Activated CD4-positive, alpha-beta T cell treated with anti-CD3 and anti-CD28 coated beads for 48 hours (primary cell): ENCODE measurements around the gene DLG1.

Source experiments
- DNase-seq: peaks from one replicate; pipeline ENCODE4 v3.0.0-alpha.2; 2020

Gene DLG1

GRCh38 chr3:197298341-197298944 lies at the start of gene DLG1:
TSS of gene DLG1 (minus strand) at chr3:197298612. CDS start at chr3:197297204, 1,408 bp downstream.
- peak; percentile 88 for DNase-seq

DNA sequence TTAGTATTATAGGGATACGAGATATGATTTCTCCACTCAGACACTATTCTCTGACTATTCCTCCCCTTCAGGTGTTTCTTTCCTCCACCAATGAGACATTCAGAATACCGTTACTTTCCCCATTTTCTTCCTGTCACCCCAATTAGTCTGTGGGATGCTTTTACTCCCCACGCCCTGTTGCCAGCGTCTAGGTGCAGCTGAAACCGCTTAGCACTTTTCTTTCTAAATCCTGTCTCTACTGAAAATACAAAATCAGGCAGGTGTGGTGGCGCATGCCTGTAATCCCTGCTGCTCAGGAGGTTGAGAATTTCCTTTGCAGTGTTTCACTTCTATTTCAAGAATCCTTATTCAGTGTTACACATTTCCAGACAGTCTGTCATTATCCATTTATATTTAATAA lies 49.6 kb upstream of the DLG1 start:
- DNase-seq, result no peak

DNA sequence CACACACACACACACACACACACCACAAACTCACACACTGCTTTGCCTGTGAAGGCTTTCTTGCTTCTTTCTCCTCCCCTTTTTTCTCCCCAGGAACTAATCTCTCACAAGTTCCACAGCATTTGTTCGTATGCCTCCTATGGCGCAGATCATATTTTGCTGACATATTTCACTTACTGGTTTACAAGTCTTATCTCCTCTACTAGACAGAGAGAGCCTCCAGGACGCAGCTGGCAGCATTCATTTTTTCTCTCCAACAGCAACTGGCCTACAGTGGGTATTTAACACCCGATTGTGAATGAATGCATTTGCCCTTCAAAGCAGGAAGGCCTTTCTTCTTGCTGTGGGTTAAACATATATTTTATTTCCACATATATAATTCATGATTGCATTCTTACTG lies 47.0 kb upstream of the DLG1 start:
- no peak for DNase-seq

DNA sequence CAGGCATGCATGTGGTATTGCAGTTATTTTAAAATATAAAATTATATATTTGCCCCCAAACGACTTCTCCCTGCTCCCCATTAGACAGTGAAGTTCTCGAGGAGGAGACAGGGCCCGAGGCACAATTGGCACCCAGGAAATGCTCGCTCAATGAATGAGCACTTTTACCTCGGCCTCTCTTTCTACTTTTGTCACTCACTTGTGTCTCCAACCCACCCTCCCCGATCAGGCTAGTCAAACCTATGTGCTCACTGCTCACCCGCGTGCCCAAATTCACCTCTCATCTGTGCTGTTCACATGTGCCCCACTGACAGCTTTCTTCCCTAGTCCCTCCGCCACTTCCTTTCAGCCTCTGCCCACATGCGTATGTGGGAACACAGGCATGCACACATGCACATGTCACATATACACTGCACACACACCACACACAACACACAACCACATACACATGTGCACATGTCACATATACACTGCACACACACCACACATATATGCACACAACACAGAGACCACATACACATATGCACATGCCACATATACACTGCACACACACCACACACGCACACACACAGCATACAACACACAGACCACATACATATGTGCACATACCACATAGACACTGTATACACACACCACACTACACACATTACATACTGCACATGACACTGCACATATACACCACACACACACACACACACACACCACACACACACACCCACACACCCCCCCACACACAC lies 46.3 kb upstream of the DLG1 start:
- DNase-seq, result no peak

DNA sequence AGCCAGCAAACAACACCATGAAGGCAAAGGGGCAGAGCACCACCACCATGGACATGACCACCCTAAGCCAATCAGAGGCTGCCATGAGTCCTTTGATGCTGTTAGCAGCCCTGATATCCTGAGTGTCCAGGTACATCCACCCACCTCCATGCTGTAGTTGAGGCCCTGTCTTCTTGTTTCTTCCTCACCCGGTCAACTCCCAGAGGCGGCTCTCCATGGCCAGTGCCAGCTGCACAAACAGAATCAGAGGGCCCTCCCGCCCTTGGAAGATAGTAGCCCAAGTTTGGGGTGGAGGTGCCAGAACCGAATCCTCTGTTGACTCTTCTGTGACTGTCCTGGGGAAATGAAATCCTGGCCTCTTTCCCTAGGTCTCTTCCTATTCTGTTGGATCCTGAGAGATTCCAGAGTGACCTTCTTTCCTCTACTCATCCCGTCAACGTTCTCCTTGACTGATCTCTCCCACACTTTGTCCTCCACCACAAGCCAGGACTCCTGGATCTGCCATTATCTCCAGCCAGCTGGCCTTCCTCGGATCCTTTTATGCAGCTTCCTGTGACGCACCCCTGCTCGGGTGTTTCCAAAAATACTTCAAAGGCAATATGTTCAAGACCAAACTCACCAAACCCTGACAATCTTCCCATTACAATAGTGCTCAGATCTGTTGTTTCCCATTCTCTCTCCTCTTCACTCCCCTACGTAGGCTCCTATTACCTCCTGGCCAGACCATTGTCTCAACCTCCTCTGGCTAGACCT lies 45.4 kb upstream of the DLG1 start:
- no peak for DNase-seq

- no peak for DNase-seq
Observed at GRCh38 chr3:197343111-197343510, 44.7 kb upstream of the DLG1 start.

- DNase-seq, result no peak
Observed at GRCh38 chr3:197340521-197340871, 42.1 kb upstream of the DLG1 start.

DNA sequence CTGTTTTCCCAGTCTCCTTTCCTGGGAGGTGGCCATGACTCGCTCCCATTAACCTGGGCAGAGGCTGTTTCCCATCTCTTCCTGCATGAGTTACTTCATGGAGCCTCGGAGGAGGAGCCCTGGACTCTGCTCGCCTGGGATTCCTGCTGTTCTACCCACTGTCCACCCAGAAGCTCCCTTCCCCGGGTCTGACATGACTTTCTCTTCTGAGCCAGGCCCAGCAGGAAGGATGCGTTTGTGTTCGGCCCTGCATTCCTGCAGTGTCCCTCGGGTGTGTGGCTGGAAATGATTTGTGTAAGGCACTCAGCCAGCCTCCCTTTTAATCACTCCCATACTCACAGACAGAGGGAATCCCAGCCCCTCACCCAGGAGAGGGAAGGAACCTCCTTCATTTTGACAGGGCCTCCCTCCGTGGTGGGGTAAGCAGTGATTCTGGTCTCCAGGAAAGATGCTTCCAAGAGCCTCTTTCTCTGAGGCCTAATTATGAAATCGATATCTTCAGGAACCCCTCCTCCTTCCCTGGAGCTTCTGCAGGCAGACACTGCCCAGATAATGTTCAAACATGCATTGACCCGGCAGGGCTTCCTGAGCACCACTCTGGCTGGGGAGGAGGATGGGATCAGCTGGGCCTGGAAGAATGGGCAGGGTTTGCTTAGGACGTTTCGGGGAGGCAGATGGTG lies 41.6 kb upstream of the DLG1 start:
- no peak for DNase-seq

GRCh38 chr3:197338586-197338985 lies 40.2 kb upstream of the DLG1 start:
- no peak for DNase-seq

GRCh38 chr3:197337656-197338055 lies 39.2 kb upstream of the DLG1 start:
- no peak for DNase-seq

DNA sequence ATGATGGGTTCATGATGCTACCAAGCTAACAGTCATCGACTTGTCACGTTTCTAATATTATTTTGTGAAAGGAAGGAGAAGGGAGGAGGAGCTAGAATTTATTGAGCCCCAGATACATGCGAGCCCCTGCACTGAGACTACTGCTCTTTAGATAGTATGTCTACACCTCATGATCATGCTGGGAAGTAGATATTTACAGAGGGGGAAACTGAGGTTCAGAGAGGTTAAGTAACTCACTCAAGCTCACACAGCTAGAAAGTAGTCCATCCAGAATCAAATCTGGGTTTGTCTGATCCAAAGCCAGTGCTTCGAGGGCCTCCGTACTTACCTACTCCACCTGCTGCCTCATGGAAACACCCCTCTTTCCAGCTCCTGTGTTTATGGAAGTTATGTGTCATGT lies 38.8 kb upstream of the DLG1 start:
- no peak for DNase-seq

GRCh38 chr3:197336348-197336747 lies 37.9 kb upstream of the DLG1 start:
- no peak for DNase-seq

- no peak for DNase-seq
Observed at GRCh38 chr3:197335428-197336132, 37.2 kb upstream of the DLG1 start.

DNA sequence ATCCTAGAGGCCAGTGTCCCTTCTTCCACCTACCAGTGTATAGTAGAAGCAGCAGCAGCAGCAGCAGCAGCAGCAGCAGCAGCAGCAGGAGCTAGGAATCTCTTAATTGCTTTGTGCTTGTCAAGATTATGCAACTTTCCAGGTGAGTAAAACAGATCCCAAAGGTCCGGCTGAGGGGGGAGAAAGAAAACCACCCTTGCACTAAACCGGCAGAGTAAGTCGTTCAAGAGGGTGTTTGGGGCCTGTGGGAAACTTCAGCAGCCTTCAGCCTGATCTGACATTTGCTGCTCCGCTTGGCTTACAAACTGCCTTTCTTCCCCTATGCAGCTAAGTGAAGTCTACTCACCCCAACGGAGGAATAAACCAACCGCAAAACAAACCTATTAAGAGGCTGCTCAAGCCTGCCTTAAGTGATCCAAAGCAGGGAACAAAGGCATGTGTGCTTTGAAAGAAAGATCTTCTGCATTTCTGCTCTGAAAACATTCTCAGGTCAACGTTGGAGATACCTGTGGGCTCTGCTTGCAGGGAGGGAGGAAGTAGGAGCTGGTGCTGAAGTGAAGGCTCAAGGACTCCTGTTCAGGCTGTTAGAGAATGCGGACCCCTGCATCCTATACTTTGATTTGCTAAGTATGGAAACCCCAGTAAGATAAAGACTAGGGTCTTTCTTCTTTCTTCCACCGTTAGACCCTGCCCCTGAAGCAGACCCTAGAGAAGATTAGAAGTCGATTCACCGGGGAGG lies 35.7 kb upstream of the DLG1 start:
- DNase-seq, result no peak

DNA sequence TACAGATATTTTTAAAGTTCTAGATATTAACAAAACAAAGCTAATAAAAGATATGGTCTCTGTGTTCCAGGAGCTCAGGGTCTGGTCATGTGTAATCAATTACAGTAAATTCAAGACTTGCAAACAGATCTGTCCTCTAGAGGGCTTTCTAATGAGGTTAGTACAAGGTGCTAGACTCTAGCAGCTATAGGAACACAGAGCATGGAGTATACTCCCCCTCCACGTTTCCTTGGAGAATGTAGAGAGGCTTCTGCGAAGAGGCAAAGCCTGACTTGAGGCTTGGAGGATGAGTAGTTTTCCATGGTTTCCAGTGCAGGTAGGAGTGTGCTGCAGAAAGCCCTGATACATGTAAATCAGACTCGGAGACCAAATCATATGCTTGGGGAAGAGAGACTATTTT lies 32.7 kb upstream of the DLG1 start:
- no peak for DNase-seq

GRCh38 chr3:197329382-197329781 lies 31.0 kb upstream of the DLG1 start:
- DNase-seq, result no peak

DNA sequence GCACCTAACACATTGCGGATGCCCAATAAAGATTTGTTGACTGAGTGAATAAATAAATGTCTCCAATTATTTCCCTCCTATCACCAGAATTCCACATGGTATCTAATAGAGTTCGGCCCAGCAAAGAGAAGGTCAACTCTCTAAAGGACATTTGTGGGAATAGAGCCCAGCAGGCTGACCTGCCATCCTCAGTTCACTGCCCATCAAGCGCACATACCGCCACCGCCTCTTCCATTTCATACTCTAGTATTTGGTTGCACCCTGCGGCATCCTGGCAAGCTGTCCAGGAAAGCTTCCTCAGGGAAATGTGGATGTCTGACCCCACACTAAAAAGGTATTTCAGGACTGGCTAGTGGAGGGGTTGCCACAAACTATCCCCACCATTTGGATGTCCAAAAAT lies 29.8 kb upstream of the DLG1 start:
- DNase-seq, result no peak

GRCh38 chr3:197327701-197328100 lies 29.3 kb upstream of the DLG1 start:
- DNase-seq, result no peak

DNA sequence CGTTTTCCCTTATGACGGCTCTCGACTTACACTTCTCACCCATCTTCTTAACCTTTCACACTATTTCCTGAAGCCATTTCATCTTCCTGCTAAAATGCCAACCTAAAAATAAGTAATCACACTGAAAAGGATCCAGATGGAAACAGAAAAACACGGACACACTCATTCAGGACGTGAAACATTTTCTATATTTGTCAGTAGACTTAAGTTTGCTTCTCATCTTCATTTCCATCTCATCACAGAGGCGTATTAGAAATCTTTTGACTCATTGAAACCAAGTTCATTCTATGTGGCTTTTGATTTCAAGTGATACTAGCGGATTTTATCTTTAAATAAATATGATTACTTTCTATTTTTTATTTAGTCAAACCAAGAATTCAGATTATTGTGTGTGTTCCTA lies 27.4 kb upstream of the DLG1 start:
- no peak for DNase-seq

- no peak for DNase-seq
Observed at GRCh38 chr3:197322149-197322548, 23.7 kb upstream of the DLG1 start.

- no peak for DNase-seq
Observed at GRCh38 chr3:197320582-197320981, 22.2 kb upstream of the DLG1 start.

DNA sequence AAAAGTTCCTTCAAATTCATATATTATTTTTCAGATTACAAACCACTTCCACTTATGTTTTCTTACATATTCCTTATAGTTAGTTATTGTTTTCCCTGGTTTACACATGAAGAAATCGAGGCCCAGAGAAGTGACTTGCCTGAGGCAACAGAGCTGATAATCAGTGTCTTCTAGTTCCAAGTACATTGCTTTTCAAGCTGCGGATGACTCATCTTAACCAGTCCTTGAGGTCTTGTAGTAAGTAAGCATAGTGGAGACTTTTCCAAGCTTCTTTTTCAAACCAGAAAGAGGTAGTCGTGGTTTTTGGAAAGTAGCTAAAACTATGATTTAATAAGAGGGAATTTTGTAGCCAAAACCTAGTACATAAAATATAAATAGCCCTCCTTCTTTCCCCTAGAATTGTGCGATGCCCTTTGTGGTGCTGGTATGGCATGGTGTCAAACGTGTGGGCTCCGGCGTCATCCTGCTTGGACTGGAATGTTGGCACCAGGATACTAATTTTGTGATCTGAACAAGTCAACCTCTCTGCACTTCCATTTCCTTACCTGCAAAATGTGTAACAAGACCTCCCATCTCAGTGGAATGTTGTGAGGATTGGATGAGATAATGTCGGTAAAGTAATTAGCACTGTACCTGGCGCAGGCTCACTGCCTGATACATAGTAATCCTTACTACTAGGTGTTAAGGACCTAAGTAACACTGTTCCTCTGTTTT lies 19.0 kb upstream of the DLG1 start:
- no peak for DNase-seq
